GM19193 (cell line): ENCODE data around the gene THAP7.

Source experiments
- POLR2A ChIP-seq: IDR thresholded peaks from 4 replicates; pipeline ENCODE4 v1.6.1; 2011; ENCODE audit not compliant: insufficient read depth, insufficient read length; ENCODE audit errors: extremely low read depth

Gene THAP7

DNA sequence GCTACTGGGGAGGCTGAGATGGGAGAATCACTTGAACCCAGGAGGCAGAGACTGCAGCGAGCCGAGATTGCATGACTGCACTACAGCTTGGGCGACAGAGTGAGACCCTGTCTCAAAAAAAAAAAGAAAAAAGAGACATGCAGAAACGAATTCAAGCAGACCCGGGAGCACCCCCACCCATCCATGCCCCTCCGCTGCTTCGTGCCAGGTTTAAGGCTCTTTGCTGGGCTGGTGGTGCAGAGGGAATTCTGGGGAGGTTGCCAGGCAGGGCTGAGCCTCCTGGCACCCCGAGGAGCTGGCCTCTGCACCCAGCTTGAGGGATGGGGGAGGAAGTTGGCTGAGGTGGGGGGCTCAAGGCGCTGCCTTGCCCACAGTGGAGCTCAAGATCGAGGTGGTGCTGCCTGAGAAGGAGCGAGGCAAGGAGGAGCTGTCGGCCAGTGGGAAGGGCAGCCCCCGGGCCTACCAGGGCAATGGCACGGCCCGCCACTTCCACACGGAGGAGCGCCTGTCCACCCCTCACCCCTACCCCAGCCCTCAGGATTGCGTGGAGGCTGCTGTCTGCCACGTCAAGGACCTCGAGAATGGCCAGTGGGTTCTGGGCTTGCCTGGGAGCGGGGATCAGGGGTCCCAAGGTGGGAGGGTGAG lies 28.9 kb downstream of the THAP7 start:
- TF ChIP-seq POLR2A = no peak

- no peak for TF ChIP-seq POLR2A
Observed at GRCh38 chr22:20970939-20971657, 30.8 kb downstream of the THAP7 start.

DNA sequence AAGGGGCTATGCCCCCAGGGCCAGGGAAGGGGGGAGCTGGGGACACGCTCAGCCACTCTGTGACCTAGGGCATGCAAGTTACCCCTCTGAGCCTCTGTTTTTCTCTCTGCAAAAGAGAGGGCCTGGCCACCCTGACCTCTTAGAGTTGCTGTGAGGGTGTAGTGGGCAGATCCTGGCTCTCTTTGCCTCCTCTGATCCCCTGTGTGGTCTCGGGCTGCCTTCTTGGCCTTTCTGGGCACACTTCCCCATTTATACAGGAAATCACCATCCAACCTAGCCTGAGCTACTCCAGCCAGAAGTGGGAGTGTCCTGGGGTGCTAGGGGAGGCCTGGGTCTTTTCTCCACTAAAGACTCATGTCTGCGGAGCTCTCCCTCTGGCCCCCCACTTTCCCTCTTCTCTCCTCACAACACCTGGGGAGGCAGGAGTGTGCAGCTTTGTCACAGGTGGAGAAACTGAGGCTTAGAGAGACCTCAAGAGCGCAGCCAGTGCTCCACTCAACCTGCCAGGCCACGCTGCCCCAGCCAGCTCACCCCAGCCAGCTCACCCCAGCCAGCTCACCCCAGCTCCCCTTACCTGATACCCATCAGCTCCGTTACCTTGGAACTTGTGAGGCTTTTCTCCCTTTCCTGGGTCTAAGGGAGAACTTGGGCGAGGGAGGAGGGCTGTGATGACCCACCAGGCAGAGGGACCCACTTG lies 33.5 kb downstream of the THAP7 start:
- no peak for TF ChIP-seq POLR2A

DNA sequence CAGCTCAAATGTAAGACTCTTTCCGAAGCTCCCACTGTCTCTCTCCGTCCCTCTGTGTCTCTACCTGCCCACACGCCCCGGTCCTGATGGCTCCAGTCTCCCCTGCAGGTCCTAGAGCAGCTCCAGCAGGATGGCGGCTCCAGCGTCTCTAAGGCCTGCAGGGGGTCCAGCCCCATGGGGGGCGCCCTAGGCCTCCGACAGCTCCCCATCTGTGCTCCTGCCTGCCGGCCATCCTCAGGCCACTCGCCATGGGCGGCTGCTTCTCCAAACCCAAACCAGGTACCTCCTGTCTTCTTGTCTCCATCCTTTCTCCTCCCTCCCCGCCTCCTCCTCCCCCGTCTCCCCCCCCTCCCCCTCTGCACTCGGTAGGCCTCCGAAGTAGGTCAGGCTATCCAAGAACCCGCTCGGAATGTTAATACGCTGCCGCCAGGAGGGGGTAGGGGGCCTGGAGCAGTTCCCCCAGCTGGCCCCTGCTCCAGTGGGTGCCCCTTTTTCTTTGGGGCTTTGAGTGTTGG lies 34.2 kb downstream of the THAP7 start:
- no peak for TF ChIP-seq POLR2A

GRCh38 chr22:20966883-20967696 lies 34.8 kb downstream of the THAP7 start, which contains the start of gene AIFM3:
AIFM3 (plus strand) TSS chr22:20967255; CDS start chr22:20967945, 690 bp downstream.
- TF ChIP-seq POLR2A = no peak

DNA sequence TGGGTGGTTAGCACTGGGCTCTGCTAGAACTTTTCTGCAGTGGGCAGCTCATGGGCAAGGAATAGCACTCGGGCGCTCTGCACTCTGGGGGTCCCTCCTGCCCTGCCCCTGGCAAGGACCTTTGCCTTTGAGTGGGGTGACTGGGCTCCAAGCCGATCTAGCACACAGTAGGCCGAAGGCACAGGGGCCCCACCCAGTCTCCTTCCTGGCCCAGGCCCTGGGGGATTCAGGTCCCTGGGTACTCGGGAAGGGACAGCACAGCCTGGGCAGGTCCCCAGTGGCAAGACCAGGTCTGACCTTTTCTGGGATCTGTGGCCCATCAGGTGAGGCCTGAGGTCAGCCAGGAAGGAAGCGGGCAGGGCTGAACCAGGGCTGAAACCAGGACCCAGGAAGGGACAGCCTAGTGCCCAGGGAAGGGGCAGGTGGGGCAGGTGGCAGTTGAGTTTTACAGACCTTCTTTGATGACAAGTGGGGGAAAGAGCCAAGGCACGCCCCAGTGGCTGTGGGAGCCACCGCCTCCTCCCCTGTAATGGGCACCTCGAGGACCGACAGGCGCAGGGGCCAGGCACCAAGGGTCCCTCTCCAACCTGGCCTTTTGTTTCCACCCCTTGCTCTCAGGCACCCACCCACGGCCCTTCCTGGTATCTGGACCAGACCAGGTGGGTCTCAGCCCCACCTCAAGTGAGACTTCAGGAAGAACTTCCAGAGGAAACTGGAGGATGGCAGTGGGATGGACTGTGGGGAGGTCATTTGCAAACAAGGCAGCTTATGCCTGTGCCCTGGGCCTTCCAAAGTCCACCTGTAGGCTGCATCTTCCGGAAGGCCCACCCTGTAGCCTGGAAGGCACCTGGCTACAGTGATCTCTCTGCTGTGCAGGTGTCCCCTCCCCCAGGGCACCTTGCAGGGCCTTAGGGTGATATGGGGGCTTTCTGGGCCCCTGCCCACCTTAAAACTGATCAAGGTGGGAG lies 35.7 kb downstream of the THAP7 start:
- no peak for TF ChIP-seq POLR2A

DNA sequence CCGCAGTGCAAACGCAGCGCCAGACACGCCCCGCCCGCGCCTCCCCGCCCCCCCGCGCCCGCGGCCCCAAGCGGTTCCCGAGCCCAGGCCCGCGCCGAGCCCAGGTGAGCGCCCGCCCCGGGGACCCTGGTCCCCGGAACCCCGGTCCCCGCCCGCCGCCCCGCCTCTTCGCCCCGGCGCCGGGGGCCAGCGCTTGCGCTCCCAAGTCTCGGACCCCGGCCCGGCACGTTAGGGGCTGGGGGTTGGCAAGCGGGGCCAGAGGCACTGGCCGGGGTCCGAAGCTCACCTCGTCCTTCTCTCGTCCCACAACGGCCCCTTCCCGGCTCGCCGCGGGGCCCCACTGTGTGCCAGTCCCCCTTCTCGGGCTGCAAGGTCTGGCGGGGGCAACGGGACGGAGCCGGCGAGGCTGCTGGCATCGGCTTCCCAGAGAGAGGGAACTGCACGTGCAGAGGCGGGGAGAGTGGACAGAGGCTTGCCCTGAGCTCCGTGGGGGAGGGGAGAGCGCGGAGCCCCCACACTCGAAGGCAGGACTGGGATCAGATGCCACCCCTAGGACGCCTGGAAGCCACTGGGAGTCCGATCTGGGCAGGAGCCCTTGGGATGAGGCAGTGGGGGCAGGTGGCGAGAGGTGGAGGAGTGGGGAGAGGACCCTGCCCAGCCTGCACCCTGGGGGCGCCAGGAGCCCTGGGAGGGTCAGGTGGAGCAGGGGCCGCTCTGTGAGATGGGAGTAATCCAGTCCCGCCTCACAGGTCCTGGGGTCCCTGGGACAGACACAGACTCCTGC lies 36.6 kb downstream of the THAP7 start:
- TF ChIP-seq POLR2A = no peak

DNA sequence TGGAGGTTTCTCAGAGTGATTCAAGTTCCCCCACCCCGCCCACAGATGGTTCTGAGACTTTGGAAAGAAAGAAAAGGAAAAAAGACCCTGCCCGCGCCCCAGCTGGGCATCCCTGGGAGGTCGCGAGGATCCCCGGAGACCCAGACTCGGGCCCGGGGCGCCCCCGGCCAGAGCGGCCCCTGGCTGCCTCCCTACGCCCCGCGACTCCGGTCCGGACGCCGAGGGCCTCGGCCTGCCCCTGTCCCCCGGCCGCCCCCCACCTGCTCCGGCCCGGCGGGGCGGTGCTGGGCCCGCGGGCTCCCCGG lies 37.2 kb downstream of the THAP7 start:
- TF ChIP-seq POLR2A = no peak

DNA sequence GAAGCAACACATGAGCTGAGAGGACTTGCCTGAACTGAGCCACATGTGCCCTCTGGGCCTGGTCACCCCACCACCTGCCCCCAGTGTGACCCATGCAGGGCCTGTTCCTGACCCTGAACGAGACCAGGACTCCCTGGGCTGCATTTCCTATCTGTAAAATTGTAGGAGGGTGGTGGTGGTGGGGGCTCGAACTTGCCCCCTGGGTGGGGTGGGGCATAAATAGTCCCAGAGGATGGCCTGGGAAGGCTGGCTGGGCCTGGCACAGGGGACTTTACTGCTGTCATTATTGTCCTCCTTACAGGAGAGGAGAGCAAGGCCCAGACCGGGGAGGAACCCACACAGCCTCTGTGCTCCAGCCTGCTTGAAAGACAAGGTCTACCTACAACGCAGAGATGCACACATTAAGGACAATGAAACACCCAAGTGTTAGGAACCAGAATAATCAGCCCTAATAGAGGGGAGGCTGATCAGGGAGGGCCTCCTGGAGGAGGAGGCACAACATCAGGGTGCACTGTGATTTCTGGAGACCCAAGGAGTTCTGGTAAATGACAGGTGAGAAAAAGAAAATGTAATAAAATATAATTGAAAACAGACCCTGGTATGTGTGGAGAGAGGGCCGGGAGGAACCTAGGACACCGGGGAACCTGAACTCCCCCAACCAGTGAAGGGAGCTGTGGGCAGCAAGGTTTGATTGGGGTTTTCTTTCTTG lies 37.7 kb downstream of the THAP7 start:
- TF ChIP-seq POLR2A = no peak

GRCh38 chr22:20963201-20964052 lies 38.5 kb downstream of the THAP7 start:
- no peak for TF ChIP-seq POLR2A

GRCh38 chr22:20962491-20962945 lies 39.4 kb downstream of the THAP7 start:
- TF ChIP-seq POLR2A = no peak
